Transverse colon (tissue), 4 donors: Measurements from ENCODE around the gene APOL5. TPM values are rescaled to one million over a fixed set of nuclear protein-coding genes. Genes with fewer than 3 reads are reported as not detected.

Experiments
- DNase-seq: peaks from one replicate; pipeline ENCODE4 v3.0.0-alpha.2; 2019
- H3K27ac ChIP-seq, 4 donors: fragments of 200-600 bp; sonication (generic); 2 replicates each; pipeline ENCODE4 v1.5.1; 2016 to 2018; ENCODE audit warnings: inconsistent platforms in 4 of 4
- H3K27me3 ChIP-seq: fragments of 200-600 bp; sonication (generic); 2 replicates; pipeline ENCODE4 v1.5.1; 2017; ENCODE audit warnings: inconsistent platforms
- H3K36me3 ChIP-seq, 4 donors: fragments of 200-600 bp; sonication (generic); 2 replicates each; pipeline ENCODE4 v1.5.1; 2017 to 2019; ENCODE audit warnings: inconsistent platforms in 4 of 4
- H3K4me1 ChIP-seq, 4 donors: fragments of 200-600 bp; sonication (generic); 2 replicates each; pipeline ENCODE4 v1.5.1; 2017 to 2020; ENCODE audit warnings: inconsistent platforms in 4 of 4
- H3K4me3 ChIP-seq, 4 donors: fragments of 200-600 bp; sonication (generic); 1 replicate in 1 of 4; 2 replicates in 3 of 4; pipeline versions ENCODE4 v1.5.1 to v1.6.1; 2017 to 2019; ENCODE audit warnings: inconsistent platforms in 4 of 4
- H3K9me3 ChIP-seq, 2 donors: fragments of 200-600 bp; sonication (generic); 2 replicates each; pipeline ENCODE4 v1.5.1; 2017 to 2019; ENCODE audit warnings: inconsistent platforms in 2 of 2
- CTCF ChIP-seq, 5 experiments: fragments of 200-600 bp in 3 of 5; fragments of 450-650 bp in 2 of 5; sonication (generic) in 3 of 5; IDR thresholded peaks; 1 replicate in 2 of 5; 2 replicates in 3 of 5; pipeline ENCODE4 v1.5.1; 2016 to 2017; ENCODE audit warnings: antibody characterized with exemption in 5 of 5, inconsistent platforms in 3 of 5, mild to moderate bottlenecking in 2 of 5, moderate library complexity in 1 of 5
- EP300 ChIP-seq: sonication (generic); formaldehyde crosslinking; IDR thresholded peaks from one replicate; pipeline ENCODE4 v1.6.1; 2017; ENCODE audit warnings: antibody characterized with exemption, low read depth
- POLR2A ChIP-seq: fragments of 450-650 bp; IDR thresholded peaks from one replicate; pipeline ENCODE4 v1.6.1; 2016; ENCODE audit warnings: antibody characterized with exemption, mild to moderate bottlenecking, moderate library complexity
- POLR2AphosphoS5 ChIP-seq, 3 donors: sonication (generic); formaldehyde crosslinking; IDR thresholded peaks; one replicate each; pipeline ENCODE4 v1.6.1; 2016; ENCODE audit warnings: antibody characterized with exemption in 3 of 3
- WGBS, 2 donors: methylation state at CpG; one replicate each; pipeline ENCODE4 v1.1.5; 2018; ENCODE audit warnings: low coverage in 1 of 2; 5-methylcytosine and 5-hydroxymethylcytosine counted together
- in situ Hi-C, 4 donors: fragments of 200-750 bp; cut with MboI; loops; one replicate each; pipeline versions ENCODE4 v1.15.0 to v1.15.1; 2017; ENCODE audit warnings: low sequenced_read_pairs in 3 of 4, low pct_ligation_motif_present in 1 of 4, low pct_unique_long_range_greater_than_20kb in 1 of 4
- intact Hi-C: fragments of 100-400 bp; cut with DNase I; formaldehyde crosslinking; loops from one replicate; pipeline ENCODE4 v1.15.1; 2023; ENCODE audit warnings: low total_unique reads
- total RNA-seq, 4 donors: library from RNA; depleted of rRNA; stranded (reverse); fragments of >200 nt; gene quantifications; one replicate each; pipeline ENCODE4 v1.1.0, GENCODE V29; 2016

Gene APOL5
- total RNA-seq, 4 donors from 2014 or later = not detected

- intact Hi-C loops = no loop called here
- no peaks in the 10 kb centered on the region for H3K27me3 ChIP-seq
- 64 to 70% methylated on average over 1 of the region's 1 CpG for WGBS, 2 donors
Observed at GRCh38 chr22:35758394-35758793, 40.7 kb downstream of the APOL5 start.

GRCh38 chr22:35761037-35761436 lies 43.4 kb downstream of the APOL5 start:
- no peak overlapping the region for H3K4me3 ChIP-seq
- intact Hi-C loops = no loop called here
- 88 to 96% methylated on average over 1 of the region's 1 CpG for WGBS, 2 donors
- no peaks in the 10 kb centered on the region for H3K27me3 ChIP-seq
- H3K9me3 ChIP-seq = no peaks in the 10 kb centered on the region
- no peak for DNase-seq
- in situ Hi-C loops = no loop called here
- H3K4me1 ChIP-seq = peaks cover 0 to 11% (median 0%) of the 10 kb centered on the region in 4 donors
- H3K27ac ChIP-seq = no peak overlapping the region
- TF ChIP-seq POLR2A (no peak), CTCF (IDR thresholded peaks at IDR 0.05) (peak in 1 of 5 experiments; percentile 9)
- H3K36me3 ChIP-seq = peaks cover 0 to 6% (median 0%) of the 10 kb centered on the region in 4 donors

More at GRCh38 chr22:35758394-35758793, 40.7 kb downstream of the APOL5 start:
- no peak overlapping the region for H3K27ac ChIP-seq
- H3K36me3 ChIP-seq = peaks cover 0 to 6% (median 0%) of the 10 kb centered on the region in 4 donors
- no peaks in the 10 kb centered on the region for H3K9me3 ChIP-seq
- no peak for TF ChIP-seq POLR2AphosphoS5 (IDR thresholded peaks at IDR 0.05)
- TF ChIP-seq CTCF (IDR thresholded peaks at IDR 0.05) = no peak
- TF ChIP-seq POLR2A = no peak
- no peak for TF ChIP-seq EP300
- peaks cover 0 to 11% (median 0%) of the 10 kb centered on the region in 4 donors for H3K4me1 ChIP-seq
- in situ Hi-C loops = no loop called here
- H3K4me3 ChIP-seq = no peak overlapping the region
- DNase-seq = no peak

- no peak overlapping the region for H3K4me3 ChIP-seq
- TF ChIP-seq CTCF (IDR thresholded peaks at IDR 0.05) = no peak
- TF ChIP-seq EP300 = no peak
- TF ChIP-seq POLR2A = no peak
- no peak for TF ChIP-seq POLR2AphosphoS5 (IDR thresholded peaks at IDR 0.05)
- H3K27me3 ChIP-seq = no peaks in the 10 kb centered on the region
- H3K4me1 ChIP-seq = no peaks in the 10 kb centered on the region
- no peaks in the 10 kb centered on the region for H3K9me3 ChIP-seq
- intact Hi-C loops = no loop called here
- no peak for DNase-seq
- in situ Hi-C loops = no loop called here
- H3K27ac ChIP-seq = peak overlapping the region in 3 of 4 donors; percentile 34 to 54 (median 52)
- 79 to 80% methylated on average over 10 of the region's 10 CpGs for WGBS, 2 donors
- no peaks in the 10 kb centered on the region for H3K36me3 ChIP-seq
Observed at GRCh38 chr22:35766654-35767580, 49.2 kb downstream of the APOL5 start.

DNA sequence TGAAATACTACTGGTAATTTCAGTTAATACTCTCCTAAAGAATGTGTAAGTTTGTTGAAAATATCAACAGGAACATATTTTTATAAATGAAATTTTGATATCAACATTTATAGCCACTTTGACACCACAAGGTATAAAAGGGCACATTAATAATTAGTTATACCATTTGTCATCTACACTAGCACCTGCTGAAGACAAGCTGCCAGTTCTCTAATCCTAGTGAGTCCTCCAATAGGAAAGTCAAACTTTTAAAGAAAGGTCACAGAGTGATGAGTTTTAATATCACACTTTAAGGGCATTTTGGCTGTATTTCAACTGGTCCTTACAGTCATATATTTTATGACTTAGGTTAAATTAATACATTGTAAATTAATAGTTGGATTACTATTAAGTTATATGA lies 52.3 kb downstream of the APOL5 start:
- intact Hi-C loops = no loop called here
- DNase-seq = no peak
- Histone ChIP-seq H3K27me3 (no peaks in the 10 kb centered on the region), H3K4me1 (no peaks in the 10 kb centered on the region), H3K36me3 (no peaks in the 10 kb centered on the region), H3K4me3 (no peak overlapping the region), H3K27ac (no peak overlapping the region), H3K9me3 (no peaks in the 10 kb centered on the region)
- TF ChIP-seq EP300 (no peak), CTCF (IDR thresholded peaks at IDR 0.05) (no peak)
- in situ Hi-C loops = no loop called here
